GM18520 (cell line): ENCODE data around the gene ROCK2.
"Not testable (repeated sequence)": the region's sequence is repeated elsewhere in the genome, so short reads cannot be mapped to it uniquely, and the experiment has no call there.

Source experiments
- ATAC-seq: cut with Tn5 transposase; IDR thresholded peaks from one replicate; pipeline ENCODE4 v1.9.1; 2021; ENCODE audit not compliant: unreplicated experiment

ROCK2 gene

GRCh38 chr2:11279398-11279797 is 65.0 kb downstream of the ROCK2 start:
- ATAC-seq: no peak

- no peak for ATAC-seq
These were observed 66.2 kb downstream of the ROCK2 start for GRCh38 chr2:11278219-11278618.

GRCh38 chr2:11275910-11276309 is 68.5 kb downstream of the ROCK2 start:
- no peak for ATAC-seq

GRCh38 chr2:11270891-11271290 is 73.5 kb downstream of the ROCK2 start:
- no peak for ATAC-seq

- ATAC-seq: no peak
These were observed 76.5 kb downstream of the ROCK2 start for GRCh38 chr2:11267931-11268330.

- no peak for ATAC-seq
These were observed 79.6 kb downstream of the ROCK2 start for GRCh38 chr2:11264818-11265217.

- ATAC-seq: no peak
These were observed 80.4 kb downstream of the ROCK2 start for GRCh38 chr2:11264007-11264406.

GRCh38 chr2:11263177-11263576 is 81.3 kb downstream of the ROCK2 start:
- ATAC-seq: no peak

- not testable (repeated sequence) for ATAC-seq
These were observed 82.0 kb downstream of the ROCK2 start for GRCh38 chr2:11262438-11262837.

- not testable (repeated sequence) for ATAC-seq
These were observed 82.9 kb downstream of the ROCK2 start for GRCh38 chr2:11261564-11261963.

- no peak for ATAC-seq
These were observed 83.5 kb downstream of the ROCK2 start for GRCh38 chr2:11260979-11261378.

- ATAC-seq: no peak
These were observed 86.5 kb downstream of the ROCK2 start for GRCh38 chr2:11257964-11258363.

GRCh38 chr2:11257078-11257477 is 87.4 kb downstream of the ROCK2 start:
- ATAC-seq: no peak

- no peak for ATAC-seq
These were observed 88.3 kb downstream of the ROCK2 start for GRCh38 chr2:11256166-11256565.

- no peak for ATAC-seq
These were observed 90.3 kb downstream of the ROCK2 start for GRCh38 chr2:11254100-11254536.

- not testable (repeated sequence) for ATAC-seq
These were observed 92.0 kb downstream of the ROCK2 start for GRCh38 chr2:11252458-11252857.

- ATAC-seq: no peak
These were observed 93.8 kb downstream of the ROCK2 start for GRCh38 chr2:11250400-11251196.

GRCh38 chr2:11245322-11245721 is 99.1 kb downstream of the ROCK2 start:
- no peak for ATAC-seq

- ATAC-seq: no peak
These were observed 100.2 kb downstream of the ROCK2 start for GRCh38 chr2:11244091-11244826.

GRCh38 chr2:11243512-11243911 is 100.9 kb downstream of the ROCK2 start:
- no peak for ATAC-seq

- ATAC-seq: no peak
These were observed 101.8 kb downstream of the ROCK2 start for GRCh38 chr2:11242542-11243174.
